Large intestine (tissue), 3 donors: ENCODE results near the gene TROAP. TPM values are rescaled to one million over a fixed set of nuclear protein-coding genes. Genes with fewer than 3 reads are reported as not detected.
"Not testable (repeated sequence)": the region's sequence is repeated elsewhere in the genome, so short reads cannot be mapped to it uniquely, and the experiment has no call there.

Experiments used
- DNase-seq, 2 donors: peaks; one replicate each; pipeline versions ENCODE4 v3.0.0 to v3.0.0-alpha.2; 2013
- H3K27ac ChIP-seq: one replicate; pipeline ENCODE4 v1.5.1; 2013; ENCODE audit warnings: low read length
- H3K27me3 ChIP-seq: 2 replicates; pipeline ENCODE4 v1.6.1; 2013; ENCODE audit warnings: low read length; ENCODE audit not compliant: control insufficient read depth, insufficient read depth
- H3K36me3 ChIP-seq: 2 replicates; pipeline ENCODE4 v1.6.1; 2013; ENCODE audit warnings: low read length; ENCODE audit not compliant: control insufficient read depth, insufficient read depth
- H3K4me1 ChIP-seq: one replicate; pipeline ENCODE4 v1.6.1; 2013; ENCODE audit warnings: low read length; ENCODE audit not compliant: control insufficient read depth, insufficient read depth
- H3K4me3 ChIP-seq: one replicate; pipeline ENCODE4 v1.5.1; 2013; ENCODE audit warnings: low read length
- H3K9me3 ChIP-seq: one replicate; pipeline ENCODE4 v1.6.1; 2013; ENCODE audit warnings: mild to moderate bottlenecking, low read depth, low read length, moderate library complexity; ENCODE audit not compliant: control insufficient read depth
- WGBS: methylation state at CpG from one replicate; pipeline ENCODE4 v1.1.5; 2013; ENCODE audit warnings: low lambda C conversion rate; ENCODE audit not compliant: insufficient coverage; 5-methylcytosine and 5-hydroxymethylcytosine counted together
- polyA plus RNA-seq: library from polyadenylated mRNA; unstranded; fragments of 120-200 nt; gene quantifications from one replicate; pipeline ENCODE4 v1.2.1, GENCODE V29; 2013

The TROAP gene
- polyA plus RNA-seq, 1 donor: 15.8 TPM

DNA sequence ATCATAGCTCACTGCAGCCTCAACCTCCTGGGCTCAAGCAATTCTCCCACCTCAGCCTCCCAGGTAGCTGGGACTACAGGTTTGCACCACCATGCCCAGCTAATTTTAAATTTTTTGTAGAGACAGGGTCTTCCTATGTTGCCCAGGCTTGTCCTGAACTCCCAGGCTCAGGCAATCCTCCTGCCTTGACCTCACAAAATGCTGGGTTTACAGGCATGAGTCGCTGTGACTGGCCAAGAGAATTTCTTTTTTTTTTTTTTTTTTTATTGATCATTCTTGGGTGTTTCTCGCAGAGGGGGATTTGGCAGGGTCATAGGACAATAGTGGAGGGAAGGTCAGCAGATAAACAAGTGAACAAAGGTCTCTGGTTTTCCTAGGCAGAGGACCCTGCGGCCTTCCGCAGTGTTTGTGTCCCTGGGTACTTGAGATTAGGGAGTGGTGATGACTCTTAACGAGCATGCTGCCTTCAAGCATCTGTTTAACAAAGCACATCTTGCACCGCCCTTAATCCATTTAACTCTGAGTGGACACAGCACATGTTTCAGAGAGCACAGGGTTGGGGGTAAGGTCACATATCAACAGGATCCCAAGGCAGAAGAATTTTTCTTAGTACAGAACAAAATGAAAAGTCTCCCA lies 40.2 kb upstream of the TROAP start:
- H3K9me3 ChIP-seq, H3K4me3 ChIP-seq, H3K27ac ChIP-seq, DNase-seq, H3K36me3 ChIP-seq, H3K4me1 ChIP-seq: not testable (repeated sequence)
- H3K27me3 ChIP-seq: peaks cover 14% of the 10 kb centered on the region
- no CpG with 5 or more reads among the region's 6 CpGs for WGBS

DNA sequence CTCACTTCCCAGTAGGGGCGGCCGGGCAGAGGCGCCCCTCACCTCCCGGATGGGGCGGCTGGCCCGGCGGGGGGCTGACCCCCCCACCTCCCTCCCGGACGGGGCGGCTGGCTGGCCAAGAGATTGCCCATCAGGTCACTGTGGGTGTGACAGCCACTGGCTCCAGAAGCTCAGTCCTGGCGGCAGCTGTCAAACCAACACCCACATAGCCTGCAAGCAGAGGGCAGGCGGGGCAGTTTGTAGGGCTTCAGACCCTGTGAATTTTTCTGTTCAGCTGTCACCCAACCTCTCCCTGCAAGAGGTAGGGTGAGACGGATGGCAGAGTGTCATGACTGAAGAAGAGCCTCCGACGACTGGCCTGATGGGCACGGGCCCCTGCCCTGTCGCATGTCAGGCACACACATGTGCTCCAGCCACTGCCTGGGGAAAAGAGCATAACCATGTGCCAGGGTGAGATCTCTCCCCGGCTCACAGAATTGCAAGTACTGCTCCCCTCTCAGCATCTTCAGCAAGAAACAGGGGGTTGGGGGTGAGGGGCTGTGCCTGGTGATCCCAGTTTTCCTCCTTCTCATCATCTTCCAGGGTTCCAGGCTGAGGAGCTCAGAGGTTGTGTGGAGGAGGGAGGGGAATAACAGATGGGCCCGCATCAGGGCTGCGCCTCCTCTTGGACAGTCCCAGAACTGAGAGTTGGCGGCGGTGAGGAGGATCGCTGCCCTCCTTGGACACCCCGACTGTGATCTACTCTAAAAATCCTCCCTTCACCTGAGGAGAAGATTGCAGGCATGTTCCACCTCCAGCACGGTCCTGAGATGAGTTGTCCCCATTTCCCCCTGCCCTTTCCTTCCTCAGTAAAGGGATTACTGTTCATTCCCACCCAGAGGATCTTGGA lies 39.3 kb upstream of the TROAP start:
- Histone ChIP-seq H3K27ac (no peak overlapping the region), H3K4me3 (no peak overlapping the region), H3K9me3 (no peaks in the 10 kb centered on the region), H3K36me3 (no peaks in the 10 kb centered on the region), H3K4me1 (no peaks in the 10 kb centered on the region), H3K27me3 (peaks cover 16% of the 10 kb centered on the region)
- no peak for DNase-seq
- no CpG with 5 or more reads among the region's 25 CpGs for WGBS

DNA sequence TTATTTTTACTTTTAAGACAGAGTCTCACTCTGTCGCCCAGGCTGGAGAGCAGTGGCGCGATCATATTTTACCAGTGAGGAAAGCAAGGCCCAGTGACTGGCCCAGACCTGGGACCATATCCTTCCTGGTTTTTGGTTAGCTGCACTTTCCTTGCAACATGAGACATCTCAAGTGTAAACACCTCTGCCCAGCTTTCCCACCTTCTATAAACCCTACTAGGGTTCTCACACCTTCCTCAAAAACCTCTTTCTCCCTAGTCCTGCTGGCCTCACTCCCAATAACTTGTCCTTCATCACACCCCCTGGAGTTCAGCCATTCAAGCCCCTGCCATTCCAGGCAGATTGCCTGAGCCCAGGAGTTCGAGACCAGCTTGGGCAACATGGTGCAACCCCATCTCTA lies 38.4 kb upstream of the TROAP start:
- Histone ChIP-seq H3K27ac (no peak overlapping the region), H3K4me1 (no peaks in the 10 kb centered on the region), H3K9me3 (no peaks in the 10 kb centered on the region), H3K27me3 (peaks cover 16% of the 10 kb centered on the region), H3K4me3 (no peak overlapping the region), H3K36me3 (no peaks in the 10 kb centered on the region)
- no peak for DNase-seq
- WGBS: no CpG with 5 or more reads among the region's 4 CpGs

DNA sequence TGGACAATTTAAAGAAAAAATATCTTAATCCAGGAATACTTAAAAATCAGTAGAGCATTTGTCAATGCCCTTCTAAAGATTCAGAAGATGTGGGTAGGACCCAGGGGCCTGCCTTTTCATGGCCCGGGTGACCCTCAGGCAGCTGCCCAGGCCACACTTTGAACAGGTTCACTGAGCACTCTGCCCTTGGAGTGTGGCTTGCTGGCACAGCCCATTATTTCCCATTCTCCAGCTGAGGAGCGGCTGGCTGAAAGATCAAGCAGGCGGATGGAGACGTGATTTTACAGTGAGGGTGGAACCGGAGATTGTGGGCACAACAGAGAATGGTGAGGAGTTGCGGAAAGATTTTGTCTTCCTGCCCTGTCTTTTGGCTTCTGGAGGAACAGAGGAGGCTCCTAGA lies 35.2 kb upstream of the TROAP start:
- Histone ChIP-seq H3K27ac (no peak overlapping the region), H3K4me3 (no peak overlapping the region), H3K4me1 (no peaks in the 10 kb centered on the region), H3K9me3 (no peaks in the 10 kb centered on the region), H3K27me3 (peaks cover 30% of the 10 kb centered on the region), H3K36me3 (no peaks in the 10 kb centered on the region)
- no CpG with 5 or more reads among the region's 6 CpGs for WGBS
- no peak for DNase-seq

DNA sequence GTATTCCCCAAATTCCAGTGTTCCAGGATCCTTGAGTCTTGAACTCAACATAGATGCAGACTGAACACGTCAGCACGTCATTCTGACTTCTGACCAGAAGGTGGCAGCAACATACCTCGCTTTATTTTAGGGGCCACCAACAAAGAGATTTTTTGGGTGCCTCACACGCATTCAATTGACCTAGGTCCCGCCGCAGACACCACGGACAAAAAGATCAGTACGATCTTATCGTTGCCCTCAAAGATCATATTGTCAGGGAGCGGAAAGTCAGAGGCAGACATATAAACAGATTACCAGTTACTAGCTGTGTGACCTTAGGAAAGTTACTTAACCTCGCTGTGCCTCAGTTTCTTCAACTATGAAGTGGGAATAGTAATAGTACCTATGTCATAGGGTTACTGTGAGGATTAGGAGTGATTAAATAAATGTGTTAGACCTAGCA lies 34.6 kb upstream of the TROAP start:
- Histone ChIP-seq H3K27ac (no peak overlapping the region), H3K27me3 (peaks cover 36% of the 10 kb centered on the region), H3K36me3 (no peaks in the 10 kb centered on the region), H3K9me3 (no peaks in the 10 kb centered on the region), H3K4me1 (no peaks in the 10 kb centered on the region), H3K4me3 (no peak overlapping the region)
- DNase-seq: no peak
- WGBS: no CpG with 5 or more reads among the region's 11 CpGs

DNA sequence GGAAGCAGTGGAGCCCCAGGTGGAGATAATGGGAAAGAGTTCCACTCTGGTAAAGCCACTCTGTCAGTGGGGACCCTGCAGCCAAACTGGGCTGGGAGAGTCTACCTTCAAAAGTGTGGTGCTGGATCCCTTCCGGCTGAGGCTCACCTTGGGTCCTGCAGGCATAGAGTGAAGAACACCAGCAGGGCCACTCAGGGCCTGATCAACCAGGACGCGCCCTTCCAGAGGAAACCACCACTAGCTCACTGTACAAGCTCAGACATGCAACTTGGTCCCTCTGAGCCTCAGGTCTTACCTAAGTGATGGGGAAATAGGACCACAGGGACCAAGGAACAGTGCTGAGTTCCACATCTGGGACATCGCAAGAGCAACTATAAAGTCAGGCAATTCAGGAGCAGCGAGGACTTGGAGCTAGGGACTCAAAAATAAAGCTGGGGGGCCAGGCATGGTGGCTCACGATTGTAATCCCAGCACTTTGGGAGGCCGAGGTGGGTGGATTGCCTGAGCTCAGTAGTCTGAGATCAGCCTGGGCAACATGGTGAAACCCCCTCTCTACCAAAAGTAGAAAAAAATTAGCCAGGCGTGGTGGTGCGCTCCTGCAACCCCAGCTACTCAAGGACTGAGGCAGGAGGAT lies 34.0 kb upstream of the TROAP start:
- H3K27ac ChIP-seq: no peak overlapping the region
- no peak overlapping the region for H3K4me3 ChIP-seq
- H3K27me3 ChIP-seq: peaks cover 42% of the 10 kb centered on the region
- WGBS: 80% methylated on average over 2 of the region's 9 CpGs
- no peaks in the 10 kb centered on the region for H3K4me1 ChIP-seq
- no peak for DNase-seq
- no peaks in the 10 kb centered on the region for H3K36me3 ChIP-seq
- H3K9me3 ChIP-seq: no peaks in the 10 kb centered on the region

DNA sequence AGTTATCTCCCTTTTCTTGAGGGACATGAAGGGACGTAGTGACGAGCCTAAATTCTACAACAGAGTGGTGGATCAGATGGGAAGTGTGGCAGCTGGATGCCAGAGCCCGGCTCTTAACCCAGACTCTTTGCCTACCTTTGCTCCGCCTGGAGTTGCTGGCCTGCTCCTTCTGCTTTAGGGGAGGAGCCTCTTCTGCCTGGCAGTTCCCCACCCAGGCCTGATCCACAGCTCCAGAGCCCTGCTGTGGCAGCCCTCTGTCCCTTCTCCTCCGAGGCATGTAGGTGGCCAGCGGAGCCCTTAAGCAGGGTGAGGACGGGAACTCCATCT lies 30.4 kb upstream of the TROAP start:
- peaks cover 67% of the 10 kb centered on the region for H3K27me3 ChIP-seq
- H3K4me1 ChIP-seq: peaks cover 15% of the 10 kb centered on the region
- no CpG with 5 or more reads among the region's 7 CpGs for WGBS

DNA sequence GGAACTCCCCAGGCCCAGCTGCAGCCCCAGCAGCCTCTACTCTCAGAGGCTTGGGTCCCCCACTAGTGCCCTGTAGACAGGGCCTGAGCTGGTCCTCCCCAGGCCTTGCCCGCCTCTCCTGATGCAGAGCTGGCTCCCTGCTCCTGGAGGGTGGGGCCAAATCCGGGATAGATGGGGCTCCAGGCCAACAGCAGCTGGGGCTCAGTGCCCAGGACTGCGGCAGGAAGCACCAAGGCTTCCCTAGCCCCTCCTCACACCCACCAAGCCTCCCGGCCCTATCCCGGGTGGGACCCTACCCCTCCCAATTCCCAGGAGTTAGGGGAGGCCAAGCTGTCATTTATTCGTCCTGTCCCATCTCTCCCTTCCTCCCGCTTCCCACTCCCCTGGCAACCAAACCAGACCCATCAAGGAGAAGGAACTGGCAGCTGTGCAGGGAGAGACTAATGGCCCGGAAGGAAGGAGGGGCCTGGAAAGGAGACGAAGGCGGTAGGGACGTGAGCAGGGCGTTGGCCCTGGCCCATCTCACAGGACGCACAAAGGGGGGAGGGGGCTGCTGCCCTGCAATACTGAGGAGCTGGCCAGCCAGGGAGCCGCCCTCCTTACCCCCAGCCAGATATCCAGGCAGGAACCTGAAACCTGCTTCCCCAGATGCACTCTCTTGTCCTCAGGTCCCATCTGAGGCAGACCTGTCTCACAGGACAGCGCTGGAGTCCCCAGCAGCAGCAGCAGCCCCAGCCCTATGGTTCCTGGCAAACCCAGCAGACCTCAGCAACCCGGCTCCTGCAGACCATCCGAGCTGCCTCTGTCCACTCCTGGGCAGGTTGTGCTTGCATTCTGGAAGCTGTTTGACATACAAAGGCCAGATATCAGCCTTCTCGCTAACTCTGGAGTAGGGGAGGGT lies 29.7 kb upstream of the TROAP start:
- H3K36me3 ChIP-seq: no peaks in the 10 kb centered on the region
- H3K27me3 ChIP-seq: peaks cover 68% of the 10 kb centered on the region
- WGBS: 0% methylated on average over 2 of the region's 18 CpGs
- H3K4me3 ChIP-seq: no peak overlapping the region
- DNase-seq: peak; percentile 31 to 37
- peaks cover 20% of the 10 kb centered on the region for H3K9me3 ChIP-seq
- peak overlapping the region; percentile 20 for H3K27ac ChIP-seq
- H3K4me1 ChIP-seq: peaks cover 18% of the 10 kb centered on the region

More for the DNA sequence above, 30.4 kb upstream of the TROAP start:
- DNase-seq: no peak
- Histone ChIP-seq H3K9me3 (peaks cover 20% of the 10 kb centered on the region), H3K4me3 (no peak overlapping the region), H3K27ac (no peak overlapping the region), H3K36me3 (no peaks in the 10 kb centered on the region)

DNA sequence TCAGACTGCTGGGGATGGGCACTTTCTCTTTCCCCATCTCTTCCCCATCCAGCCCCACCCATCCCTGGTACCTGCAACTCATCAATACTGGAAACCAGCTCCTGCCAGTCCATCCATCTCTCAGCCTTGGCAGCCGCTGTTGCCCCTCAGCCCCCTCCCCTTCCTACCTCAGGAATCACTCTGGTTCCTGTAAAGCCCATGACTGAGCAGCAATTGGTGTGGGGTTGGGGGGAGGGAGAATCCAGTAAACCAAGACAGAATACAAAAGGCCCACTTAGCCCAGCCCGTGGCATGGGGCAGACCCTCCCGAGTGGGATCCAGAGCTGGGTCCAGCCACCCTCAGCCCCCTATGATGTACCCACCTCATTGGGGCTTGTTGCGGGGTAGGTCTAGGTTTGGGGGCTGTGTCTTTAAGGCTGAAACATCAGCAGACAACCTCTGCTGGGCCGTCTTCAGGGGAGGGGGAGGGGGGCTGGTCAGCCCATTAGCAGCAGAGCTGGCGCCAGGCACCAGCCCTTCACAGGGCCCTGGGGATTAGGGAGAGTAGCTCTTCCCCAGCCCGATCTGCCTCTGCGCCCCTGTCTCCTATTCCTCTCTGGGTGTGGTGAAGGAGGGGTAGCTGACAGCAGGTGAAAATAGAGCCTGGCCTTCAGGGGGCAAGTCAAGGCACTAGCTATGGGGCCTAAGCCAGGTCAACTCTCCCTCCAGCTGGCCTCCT lies 28.8 kb upstream of the TROAP start:
- peak overlapping the region; percentile 24 for H3K27ac ChIP-seq
- peaks cover 18% of the 10 kb centered on the region for H3K4me1 ChIP-seq
- H3K9me3 ChIP-seq: peaks cover 20% of the 10 kb centered on the region
- WGBS: no CpG with 5 or more reads among the region's 8 CpGs
- H3K27me3 ChIP-seq: peaks cover 76% of the 10 kb centered on the region
- no peak for DNase-seq
- H3K36me3 ChIP-seq: no peaks in the 10 kb centered on the region
- H3K4me3 ChIP-seq: no peak overlapping the region
